H1 (cell line): ENCODE measurements around the gene CASS4. TPM values are rescaled to one million over a fixed set of nuclear protein-coding genes. Genes with fewer than 3 reads are reported as not detected.

Experiments used
- CTCF ChIA-PET: fragments of 300-600 bp; sonication (Branson Sonifier 250); formaldehyde crosslinking; loops from one replicate; lab custom pipeline; 2021; ENCODE audit not compliant: partially characterized antibody; lab: Charles Lee
- POLR2A ChIA-PET: fragments of 300-600 bp; sonication (Branson Sonifier 250); formaldehyde crosslinking; loops from one replicate; lab custom pipeline; 2021; ENCODE audit warnings: inconsistent platforms; ENCODE audit not compliant: partially characterized antibody; lab: Charles Lee
- DNase-seq, 2 experiments: peaks; one replicate each; pipeline versions ENCODE4 v3.0.0 to v3.0.0-alpha.2; 2010 to 2022; ENCODE audit warnings: low spot score in 2 of 2, low read depth in 1 of 2, mixed read lengths in 1 of 2
- FAIRE-seq: peaks from 2 replicates; lab custom pipeline; 2011; peaks lifted over from hg19 to GRCh38; lab: Jason Lieb, UNC
- H2AFZ ChIP-seq: 2 replicates; pipeline ENCODE4 v1.8.1; 2012; ENCODE audit warnings: low read length, inconsistent platforms
- H2AK5ac ChIP-seq: 2 replicates; pipeline ENCODE4 v1.6.1; 2013; ENCODE audit warnings: low read depth, low read length
- H2BK120ac ChIP-seq: replicated peaks from 2 replicates; pipeline ENCODE3; 2013; ENCODE audit warnings: low read depth, low read length, inconsistent platforms
- H2BK12ac ChIP-seq: 2 replicates; pipeline ENCODE4 v1.6.1; 2013; ENCODE audit warnings: low read depth, low read length
- H2BK15ac ChIP-seq: 2 replicates; pipeline ENCODE4 v1.6.1; 2013; ENCODE audit warnings: low read length
- H2BK20ac ChIP-seq: 2 replicates; pipeline ENCODE4 v1.6.1; 2013; ENCODE audit warnings: low read length
- H2BK5ac ChIP-seq: 2 replicates; pipeline ENCODE4 v1.6.1; 2013; ENCODE audit warnings: low read depth, low read length
- H3K14ac ChIP-seq: 2 replicates; pipeline ENCODE4 v1.6.1; 2013; ENCODE audit warnings: inconsistent platforms; ENCODE audit not compliant: insufficient read length
- H3K18ac ChIP-seq: 2 replicates; pipeline ENCODE4 v1.6.1; 2013; ENCODE audit warnings: low read length; ENCODE audit errors: extremely low read depth
- H3K23ac ChIP-seq: 2 replicates; pipeline ENCODE4 v1.6.1; 2013; ENCODE audit warnings: inconsistent platforms; ENCODE audit not compliant: insufficient read length
- H3K23me2 ChIP-seq: 2 replicates; pipeline ENCODE4 v1.6.1; 2013; ENCODE audit warnings: low read depth, low read length
- H3K27ac ChIP-seq: 2 replicates; pipeline ENCODE4 v1.6.1; 2011; ENCODE audit warnings: low read depth, low read length, inconsistent platforms
- H3K27me3 ChIP-seq, 4 experiments: replicated peaks in 1 of 4; 1 replicate in 1 of 4; 2 replicates in 3 of 4; pipeline versions ENCODE4 v1.6.1 to v1.8.1; 2011 to 2013; ENCODE audit warnings: low read length in 3 of 4, mild to moderate bottlenecking in 3 of 4, inconsistent platforms in 2 of 4, mixed read lengths in 2 of 4, moderate library complexity in 1 of 4; ENCODE audit not compliant: control insufficient read depth in 3 of 4, insufficient read depth in 3 of 4; ENCODE audit errors: extremely low read depth in 1 of 4
- H3K36me3 ChIP-seq, 4 experiments: 2 replicates each; pipeline versions ENCODE4 v1.6.1 to v1.8.1; 2011 to 2013; ENCODE audit warnings: mild to moderate bottlenecking in 4 of 4, low read length in 3 of 4, moderate library complexity in 2 of 4, control low read depth in 1 of 4, inconsistent platforms in 1 of 4; ENCODE audit not compliant: insufficient read depth in 4 of 4, control insufficient read depth in 2 of 4
- H3K4ac ChIP-seq: replicated peaks from 2 replicates; pipeline ENCODE3; 2013; ENCODE audit warnings: low read length, low read depth, mixed read lengths, inconsistent platforms; ENCODE audit not compliant: insufficient read length
- H3K4me1 ChIP-seq, 4 experiments: replicated peaks in 1 of 4; 1 replicate in 1 of 4; 2 replicates in 3 of 4; pipeline versions ENCODE4 v1.6.1 to v1.8.1; 2011 to 2013; ENCODE audit warnings: low read length in 3 of 4, inconsistent platforms in 2 of 4, mixed read lengths in 1 of 4; ENCODE audit not compliant: insufficient read depth in 4 of 4, control insufficient read depth in 3 of 4
- H3K4me2 ChIP-seq, 2 experiments: 2 replicates each; pipeline versions ENCODE4 v1.6.1 to v1.8.1; 2011 to 2013; ENCODE audit warnings: low read depth in 2 of 2, low read length in 2 of 2, control low read depth in 1 of 2, inconsistent platforms in 1 of 2, mild to moderate bottlenecking in 1 of 2; ENCODE audit not compliant: insufficient read depth in 1 of 2
- H3K4me3 ChIP-seq, 4 experiments: fragments of 200-600, 300-600 bp in 1 of 4; sonication (generic), shearing (Covaris generic), sonication (Bioruptor Twin) in 1 of 4; 2 replicates each; pipeline versions ENCODE4 v1.5.1 to v1.8.1; 2011 to 2016; ENCODE audit warnings: low read length in 4 of 4, low read depth in 3 of 4, control low read depth in 2 of 4, inconsistent platforms in 2 of 4, mild to moderate bottlenecking in 2 of 4, mixed read lengths in 1 of 4, moderate library complexity in 1 of 4; ENCODE audit not compliant: insufficient read depth in 2 of 4; ENCODE audit errors: extremely low read depth in 1 of 4
- H3K56ac ChIP-seq: replicated peaks from 2 replicates; pipeline ENCODE3; 2013; ENCODE audit warnings: low read depth, mild to moderate bottlenecking, mixed read lengths, low read length, inconsistent platforms; ENCODE audit not compliant: insufficient read length
- H3K79me1 ChIP-seq: 2 replicates; pipeline ENCODE4 v1.6.1; 2013; ENCODE audit warnings: low read depth, low read length, control low read depth
- H3K79me2 ChIP-seq, 2 experiments: 2 replicates each; pipeline versions ENCODE4 v1.6.1 to v1.8.1; 2012 to 2013; ENCODE audit warnings: low read length in 2 of 2, mild to moderate bottlenecking in 2 of 2, inconsistent platforms in 1 of 2; ENCODE audit not compliant: insufficient read depth in 2 of 2, control insufficient read depth in 1 of 2
- H3K9ac ChIP-seq, 4 experiments: replicated peaks in 1 of 4; 1 replicate in 1 of 4; 2 replicates in 3 of 4; pipeline versions ENCODE4 v1.6.1 to v1.8.1; 2011 to 2013; ENCODE audit warnings: low read depth in 3 of 4, low read length in 3 of 4, control low read depth in 2 of 4, mild to moderate bottlenecking in 2 of 4, moderate library complexity in 2 of 4, inconsistent platforms in 1 of 4; ENCODE audit errors: extremely low read depth in 1 of 4
- H3K9me3 ChIP-seq, 2 experiments: 2 replicates each; pipeline versions ENCODE4 v1.6.1 to v1.8.1; 2012 to 2013; ENCODE audit warnings: mild to moderate bottlenecking in 2 of 2, moderate library complexity in 2 of 2, control low read depth in 1 of 2, inconsistent platforms in 1 of 2, low read depth in 1 of 2, low read length in 1 of 2, mixed read lengths in 1 of 2; ENCODE audit not compliant: insufficient read depth in 2 of 2
- H4K20me1 ChIP-seq, 2 experiments: replicated peaks in 1 of 2; 2 replicates each; pipeline versions ENCODE3 to v1.8.1; 2011 to 2013; ENCODE audit warnings: inconsistent platforms in 2 of 2, low read length in 2 of 2, mild to moderate bottlenecking in 1 of 2; ENCODE audit not compliant: insufficient read depth in 2 of 2, control insufficient read depth in 1 of 2
- H4K5ac ChIP-seq: 2 replicates; pipeline ENCODE4 v1.6.1; 2013; ENCODE audit warnings: low read length, low read depth, mixed read lengths, inconsistent platforms; ENCODE audit not compliant: insufficient read length
- H4K8ac ChIP-seq: 2 replicates; pipeline ENCODE4 v1.8.0; 2013; ENCODE audit warnings: mild to moderate bottlenecking, moderate library complexity, low read length, inconsistent platforms; ENCODE audit not compliant: insufficient read depth; ENCODE audit errors: extremely low read depth
- H4K91ac ChIP-seq: replicated peaks from 2 replicates; pipeline ENCODE3; 2013; ENCODE audit warnings: low read length, mixed read lengths, inconsistent platforms; ENCODE audit not compliant: insufficient read length
- HDAC6 ChIP-seq: IDR thresholded peaks from one replicate; pipeline ENCODE4 v1.7.1; 2012; ENCODE audit warnings: low read depth, mild to moderate bottlenecking, inconsistent platforms, low read length, moderate library complexity
- NRF1 ChIP-seq: IDR thresholded peaks from 2 replicates; pipeline ENCODE4 v1.6.1; 2011; ENCODE audit warnings: mild to moderate bottlenecking, low read depth, low read length, improper control_type of control experiment
- RNF2 ChIP-seq: fragments of 200-900, 300-1000 bp; sonication (generic); IDR thresholded peaks from 2 replicates; pipeline ENCODE4 v1.7.1; 2016; ENCODE audit warnings: borderline replicate concordance, low read depth, mild to moderate bottlenecking, antibody characterized with exemption, low read length; ENCODE audit not compliant: poor library complexity, severe bottlenecking; ENCODE audit errors: missing control alignments
- SIN3A ChIP-seq, 2 experiments: IDR thresholded peaks in 1 of 2; conservative IDR thresholded peaks in 1 of 2; 2 replicates each; pipeline ENCODE4 v1.6.1; 2011 to 2012; ENCODE audit warnings: low read length in 2 of 2, improper control_type of control experiment in 1 of 2, low read depth in 1 of 2, mild to moderate bottlenecking in 1 of 2
- SP4 ChIP-seq: IDR thresholded peaks from 2 replicates; pipeline ENCODE4 v1.6.1; 2012; ENCODE audit warnings: low read length, inconsistent platforms
- SRF ChIP-seq: IDR thresholded peaks from 2 replicates; pipeline ENCODE4 v1.6.1; 2011; ENCODE audit warnings: mild to moderate bottlenecking, low read depth, low read length, moderate library complexity
- WGBS, 2 experiments: shearing (Covaris generic) in 1 of 2; methylation state at CpG; one replicate each; pipeline versions ENCODE4 v1.1.6 to v1.1.7; 2013 to 2015; ENCODE audit warnings: low lambda C conversion rate in 2 of 2, mixed read lengths in 2 of 2, inconsistent platforms in 1 of 2, low coverage in 1 of 2, missing lambda C conversion rate in 1 of 2; ENCODE audit not compliant: insufficient replicate concordance in 2 of 2, insufficient coverage in 1 of 2, insufficient read length in 1 of 2; ENCODE audit errors: extremely low coverage in 1 of 2, missing lambda C conversion rate in 1 of 2; 5-methylcytosine and 5-hydroxymethylcytosine counted together
- polyA plus RNA-seq, 7 experiments: library from polyadenylated mRNA; depleted of rRNA in 3 of 7; stranded (reverse) in 5 of 7; unstranded in 2 of 7; fragments of >200 nt in 5 of 7; fragments of 200-250 nt in 2 of 7; gene quantifications; 1 replicate in 5 of 7; 2 replicates in 1 of 7; 4 replicates in 1 of 7; pipeline versions ENCODE4 v1.2.1 to v1.2.3, GENCODE V29; 2011 to 2013; ENCODE audit warnings: missing spikeins in 2 of 7, mixed read lengths in 2 of 7
- total RNA-seq: library from RNA; stranded (reverse); fragmentation: NEBNext Ultra II Directional; extraction: Animal tissue kit (Norgen Biotek cat#: 25700); gene quantifications from 2 replicates; pipeline ENCODE4 v1.2.1, GENCODE V29; 2021
- TF ChIP-seq, protein P1 (sequence below): IDR thresholded peaks from 2 replicates; pipeline ENCODE4 v1.6.1; 2011; ENCODE audit warnings: low read depth, mild to moderate bottlenecking, low read length; ENCODE audit not compliant: insufficient read depth
- TF ChIP-seq, protein P2 (sequence below): IDR thresholded peaks from 2 replicates; pipeline ENCODE4 v1.6.1; 2012; ENCODE audit warnings: inconsistent platforms

CASS4 gene
- total and polyA plus RNA-seq, 2 of the 8 experiments (the other 6 are each of a cell fraction or from before 2014, with no cell fraction given) = not detected

DNA sequence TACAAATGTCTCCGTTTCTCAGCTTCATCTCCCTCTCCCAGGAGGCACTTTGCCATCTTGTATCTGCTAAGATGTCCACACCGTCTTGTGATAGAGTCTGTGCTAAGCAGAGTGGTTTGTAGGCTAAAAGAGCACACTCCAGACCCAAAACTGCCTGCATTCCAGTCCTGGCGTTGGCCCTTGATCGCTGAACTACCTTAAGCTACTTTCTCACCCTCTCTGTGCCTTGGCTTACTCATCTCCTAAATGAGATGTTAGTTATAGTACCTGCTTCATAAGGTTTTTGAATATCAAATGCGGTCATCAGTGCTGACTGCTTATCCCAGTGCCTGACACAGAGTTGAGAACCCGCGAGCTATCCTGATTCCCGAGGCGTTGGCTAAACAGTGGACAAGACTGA is 14.0 kb downstream of the CASS4 start:
- Histone ChIP-seq H3K56ac (no peak overlapping the region), H2BK20ac (no peak overlapping the region), H3K9me3 (no peaks in the 10 kb centered on the region), H2BK120ac (no peak overlapping the region), H3K9ac (no peak overlapping the region), H3K4me2 (no peak overlapping the region), H2BK12ac (no peak overlapping the region), H3K27me3 (peaks cover 0 to 1% (median 0%) of the 10 kb centered on the region in 4 experiments; a peak in 2 of 7 replicates), H3K36me3 (no peaks in the 10 kb centered on the region), H3K23ac (no peak overlapping the region), H4K5ac (no peak overlapping the region), H3K4me3 (no peak overlapping the region), H2BK5ac (no peak overlapping the region), H2AFZ (no peak overlapping the region), H3K14ac (no peak overlapping the region), H4K91ac (no peak overlapping the region), H4K8ac (no peak overlapping the region), H4K20me1 (peaks cover 0 to 1% of the 10 kb centered on the region in 2 experiments), H2AK5ac (no peak overlapping the region), H3K27ac (no peak overlapping the region), H3K4ac (no peak overlapping the region), H3K79me2 (no peaks in the 10 kb centered on the region), H3K79me1 (no peaks in the 10 kb centered on the region), H2BK15ac (no peak overlapping the region), H3K4me1 (peaks cover 0 to 4% (median 1%) of the 10 kb centered on the region in 4 experiments; a peak in 4 of 7 replicates), H3K23me2 (no peaks in the 10 kb centered on the region), H3K18ac (no peak overlapping the region)
- no peak for FAIRE-seq
- DNase-seq = no peak
- WGBS, 2 experiments = 82% methylated on average over 9 of the region's 9 CpGs; no CpG with 5 or more reads in 1 of the 2 experiments
- CTCF ChIA-PET = interaction anchor here (2.2 kb wide), 1 partner anchor 19 kb away, joined by 4 read pairs; no protein-coding TSS in a partner anchor
- POLR2A ChIA-PET = interaction anchor here (0.6 to 1.2 kb wide), 3 partner anchors 19 to 48 kb away, joined by 3 read pairs; partner anchors contain the start of genes AURKA and CSTF1
- TF ChIP-seq HDAC6 (no peak), SRF (no peak), SIN3A (conservative IDR thresholded peaks at IDR 0.05 in 1 of 2, IDR thresholded peaks at IDR 0.05 in 1 of 2; ENCODE audit: low read depth in 1 of 2, low read length in 2 of 2) (no peak), RNF2 (no peak), NRF1 (no peak), SP4 (no peak)
- TF ChIP-seq, protein P1, sequence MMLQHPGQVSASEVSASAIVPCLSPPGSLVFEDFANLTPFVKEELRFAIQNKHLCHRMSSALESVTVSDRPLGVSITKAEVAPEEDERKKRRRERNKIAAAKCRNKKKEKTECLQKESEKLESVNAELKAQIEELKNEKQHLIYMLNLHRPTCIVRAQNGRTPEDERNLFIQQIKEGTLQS = no peak
- TF ChIP-seq, protein P2, sequence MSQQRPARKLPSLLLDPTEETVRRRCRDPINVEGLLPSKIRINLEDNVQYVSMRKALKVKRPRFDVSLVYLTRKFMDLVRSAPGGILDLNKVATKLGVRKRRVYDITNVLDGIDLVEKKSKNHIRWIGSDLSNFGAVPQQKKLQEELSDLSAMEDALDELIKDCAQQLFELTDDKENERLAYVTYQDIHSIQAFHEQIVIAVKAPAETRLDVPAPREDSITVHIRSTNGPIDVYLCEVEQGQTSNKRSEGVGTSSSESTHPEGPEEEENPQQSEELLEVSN = no peak
